GM12891 (cell line): Measurements from ENCODE around the gene SLC5A4.

Source experiments
- DNase-seq: peaks from one replicate; pipeline ENCODE4 v3.0.0; 2011; ENCODE audit warnings: low spot score; ENCODE audit not compliant: insufficient read length
- FAIRE-seq: peaks from 2 replicates; lab custom pipeline; 2011; peaks lifted over from hg19 to GRCh38; lab: Jason Lieb, UNC
- PAX5 ChIP-seq: IDR thresholded peaks from 2 replicates; pipeline ENCODE4 v1.6.1; 2011; ENCODE audit warnings: low read length, moderate library complexity, mild to moderate bottlenecking; ENCODE audit not compliant: insufficient read depth, severe bottlenecking
- POLR2A ChIP-seq: IDR thresholded peaks from 2 replicates; pipeline ENCODE4 v1.6.1; 2011; ENCODE audit warnings: low read depth, low read length, control low read depth
- POLR2AphosphoS5 ChIP-seq: IDR thresholded peaks from 2 replicates; pipeline ENCODE4 v1.6.1; 2011; ENCODE audit warnings: low read depth, low read length, control low read depth
- POU2F2 ChIP-seq: IDR thresholded peaks from 2 replicates; pipeline ENCODE4 v1.6.1; 2011; ENCODE audit warnings: low read depth, mild to moderate bottlenecking, control low read depth, low read length, moderate library complexity
- SPI1 ChIP-seq: IDR thresholded peaks from 2 replicates; pipeline ENCODE4 v1.6.1; 2011; ENCODE audit warnings: low read depth, low read length, control low read depth
- TAF1 ChIP-seq: IDR thresholded peaks from 2 replicates; pipeline ENCODE4 v1.6.1; 2011; ENCODE audit warnings: low read depth, low read length, control low read depth

The SLC5A4 gene

DNA sequence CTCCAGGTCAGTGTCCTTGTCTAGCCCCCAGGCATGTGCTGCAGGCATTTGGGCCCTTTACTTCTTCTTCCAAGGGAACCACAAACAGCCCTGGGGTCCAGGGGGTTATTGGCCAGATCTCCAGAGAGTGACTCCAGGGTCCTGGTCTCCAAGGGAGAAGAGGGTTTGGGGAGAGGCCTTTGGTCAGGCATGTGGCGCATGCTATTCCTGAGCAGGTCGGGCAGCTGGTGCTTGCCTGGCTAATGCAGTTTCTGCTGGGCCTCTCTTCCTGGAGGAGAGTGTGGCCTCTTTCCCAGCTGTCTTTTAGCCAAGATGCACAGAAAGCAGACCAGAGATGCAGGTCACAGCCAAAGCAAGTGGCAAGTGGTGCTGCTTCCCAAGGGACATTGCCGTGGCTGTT is 46.5 kb downstream of the SLC5A4 start:
- no peak for TF ChIP-seq TAF1
- no peak for TF ChIP-seq SPI1
- TF ChIP-seq POU2F2, result no peak
- TF ChIP-seq PAX5, result no peak
- no peak for TF ChIP-seq POLR2AphosphoS5
- TF ChIP-seq POLR2A, result no peak
- no peak for DNase-seq
- no peak for FAIRE-seq

DNA sequence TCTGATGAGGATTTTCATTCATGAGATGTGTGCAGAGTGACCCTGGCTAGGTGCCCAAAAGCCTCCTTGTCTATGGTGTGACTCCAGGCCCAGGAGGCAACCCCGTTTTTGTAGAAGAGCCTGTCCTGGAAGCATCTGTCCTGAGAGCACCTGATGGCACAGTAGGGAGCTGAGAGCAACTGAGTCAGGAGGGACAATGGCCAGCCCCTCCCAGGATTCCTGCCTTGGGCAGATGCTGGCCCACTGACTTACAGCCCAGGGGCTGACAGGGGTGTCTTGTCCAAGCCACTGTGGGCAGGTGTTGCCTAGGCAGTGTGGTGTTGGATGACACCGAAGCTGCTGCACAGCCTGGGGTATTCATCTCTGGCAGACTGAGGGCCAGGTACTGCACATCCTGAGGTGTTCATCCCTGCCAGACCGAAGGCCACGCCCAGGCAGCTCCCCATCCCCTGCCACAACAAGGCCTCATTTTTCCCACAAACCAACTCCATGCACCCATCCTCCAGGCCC is 47.1 kb downstream of the SLC5A4 start:
- DNase-seq, result no peak
- FAIRE-seq, result no peak
- TF ChIP-seq POU2F2, result no peak
- TF ChIP-seq POLR2A, result no peak

DNA sequence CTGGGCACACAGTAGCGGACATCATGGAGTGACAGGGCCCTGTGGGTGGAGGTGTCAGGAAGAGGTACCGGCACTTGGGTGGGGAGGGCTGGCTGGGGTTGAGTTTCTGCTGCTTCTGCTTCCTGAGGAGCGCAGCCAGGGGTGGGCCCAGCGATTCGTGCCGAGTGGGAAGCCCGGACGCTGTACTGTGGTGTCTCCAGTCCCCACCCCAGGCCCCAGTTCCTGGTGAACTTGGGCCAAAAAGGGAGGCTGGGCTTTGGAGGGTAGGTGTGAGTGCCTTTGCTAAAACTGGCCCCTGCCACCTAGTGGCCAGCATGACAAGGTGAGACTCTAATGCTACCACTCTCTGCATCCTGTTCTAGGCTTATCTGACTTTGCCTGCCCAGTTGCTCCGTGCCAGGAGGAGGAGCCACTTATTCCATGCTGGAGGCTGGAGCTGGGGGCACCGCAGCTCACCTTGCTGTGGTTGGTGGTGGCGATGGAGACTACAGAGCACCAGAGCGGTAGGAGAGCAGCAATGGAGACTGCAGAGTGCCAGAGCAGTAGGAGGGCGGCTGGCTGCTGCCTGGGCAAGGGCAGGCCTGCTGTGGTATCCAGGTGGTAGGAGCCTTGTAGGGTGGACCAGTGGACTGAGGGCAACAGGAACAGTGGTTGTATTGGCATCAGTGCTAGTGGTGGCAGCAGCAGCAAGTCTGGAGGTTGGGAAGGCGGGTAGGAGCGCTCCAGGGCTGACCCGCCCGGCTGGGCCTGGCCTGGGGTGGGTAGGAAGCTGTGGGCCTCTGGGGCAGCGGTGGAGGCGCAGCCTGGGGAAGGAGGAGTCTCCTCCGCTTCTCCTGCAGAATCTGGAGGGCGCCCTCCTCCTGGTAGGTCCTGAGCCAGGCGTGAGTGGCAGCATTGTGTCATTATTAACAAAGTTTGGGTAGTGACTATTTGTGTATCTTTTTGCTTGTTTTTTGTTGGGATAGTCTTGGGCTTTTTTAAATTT is 48.1 kb downstream of the SLC5A4 start:
- peak; percentile 72 for FAIRE-seq
- DNase-seq, result no peak
- no peak for TF ChIP-seq TAF1
- no peak for TF ChIP-seq POU2F2
- no peak for TF ChIP-seq SPI1
- no peak for TF ChIP-seq POLR2A
- TF ChIP-seq POLR2AphosphoS5, result no peak
- TF ChIP-seq PAX5, result no peak

- DNase-seq (no peak), FAIRE-seq (no peak)
- TF ChIP-seq PAX5 (no peak), POLR2A (no peak)
These were observed 49.0 kb downstream of the SLC5A4 start for GRCh38 chr22:32205974-32206773.

DNA sequence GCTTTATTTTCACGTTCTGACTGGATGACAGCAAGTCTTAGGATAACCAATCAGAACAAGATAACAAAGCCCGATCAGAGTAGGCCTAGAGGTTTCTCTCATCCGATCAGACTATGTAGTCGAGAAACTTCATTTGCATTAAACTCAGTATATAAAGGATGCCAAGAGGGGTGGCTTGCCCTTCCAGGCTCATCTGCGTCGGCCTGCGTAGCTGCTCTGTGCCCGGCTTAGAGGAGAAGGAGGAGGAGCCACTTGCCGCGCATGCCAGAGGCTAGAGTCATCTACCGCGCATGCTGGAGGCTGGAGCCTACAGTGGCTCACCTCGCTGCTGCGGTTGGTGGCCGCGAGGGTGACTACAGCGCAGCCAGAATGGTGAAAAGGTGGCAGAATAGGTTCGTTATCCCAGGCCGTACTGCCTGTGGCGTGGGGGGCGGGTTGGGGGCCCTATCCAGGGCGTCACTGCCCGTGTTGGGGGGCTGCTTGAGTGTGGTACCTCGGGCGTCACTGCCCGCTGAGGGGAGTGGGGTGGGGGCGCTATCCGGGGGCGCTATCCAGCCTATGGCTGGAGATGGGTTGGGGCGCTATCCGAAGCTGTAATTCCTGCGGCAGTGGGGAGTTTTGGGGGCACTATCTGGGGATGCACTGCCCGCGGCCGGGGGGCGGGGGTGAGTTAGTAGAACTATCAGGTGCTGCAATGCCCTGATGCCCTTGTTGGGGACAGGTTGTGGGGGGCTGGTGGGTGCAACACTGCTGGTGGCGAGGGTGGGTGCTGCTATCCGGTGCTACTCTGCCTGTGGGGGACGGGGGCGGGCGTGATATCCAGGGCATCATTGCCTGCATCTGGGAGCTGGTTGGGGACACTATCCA is 50.1 kb downstream of the SLC5A4 start, which contains the start of gene RFPL2:
RFPL2 (minus strand) TSS at position 218 of the 867 bp plus-strand sequence. CDS start 2,622 bp downstream, outside the sequence.
- FAIRE-seq (no peak), DNase-seq (no peak)
- TF ChIP-seq POU2F2 (no peak), SPI1 (no peak), TAF1 (no peak), POLR2AphosphoS5 (no peak), PAX5 (no peak), POLR2A (no peak)

- FAIRE-seq (no peak), DNase-seq (no peak)
- no peak for TF ChIP-seq POLR2A
- no peak for TF ChIP-seq POU2F2
- TF ChIP-seq POLR2AphosphoS5, result no peak
- TF ChIP-seq SPI1, result no peak
- no peak for TF ChIP-seq PAX5
- no peak for TF ChIP-seq TAF1
These were observed 50.9 kb downstream of the SLC5A4 start for GRCh38 chr22:32204040-32204855.

- TF ChIP-seq POLR2A, result no peak
- no peak for FAIRE-seq
- no peak for DNase-seq
These were observed 51.7 kb downstream of the SLC5A4 start for GRCh38 chr22:32203181-32204039.

DNA sequence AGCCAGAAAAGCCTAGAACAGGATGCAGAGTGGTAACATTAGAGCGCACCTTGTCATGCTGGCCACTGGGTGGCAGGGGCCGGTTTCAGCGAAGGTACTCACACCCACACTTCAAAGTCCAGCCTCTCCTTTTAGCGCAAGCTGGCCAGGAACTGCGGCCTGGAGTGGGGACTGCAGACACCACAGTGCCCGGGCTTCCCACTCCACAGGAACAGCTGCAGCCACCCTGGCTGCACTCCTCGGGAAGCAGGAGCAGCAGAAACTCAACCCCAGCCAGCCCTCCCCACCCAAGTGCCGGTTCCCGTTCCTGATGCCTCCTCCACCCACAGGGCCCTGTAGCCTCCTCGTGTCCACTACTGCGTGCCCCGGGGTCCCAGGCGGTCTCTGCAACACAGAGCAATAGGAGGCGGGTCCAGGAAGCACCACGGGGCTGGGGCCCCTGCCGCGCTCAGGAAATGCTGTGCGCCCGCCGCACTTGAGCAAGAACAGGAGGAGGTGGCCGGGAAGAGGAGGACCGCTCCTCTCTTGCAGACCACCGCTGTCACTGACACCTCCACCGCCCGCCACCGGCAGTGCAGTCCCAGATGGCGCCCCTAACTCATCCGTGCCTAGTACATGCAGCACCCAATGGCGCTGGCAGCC is 52.5 kb downstream of the SLC5A4 start:
- no peak for TF ChIP-seq POLR2AphosphoS5
- no peak for TF ChIP-seq TAF1
- no peak for TF ChIP-seq PAX5
- TF ChIP-seq POLR2A, result no peak
- no peak for TF ChIP-seq SPI1
- no peak for TF ChIP-seq POU2F2
- no peak for DNase-seq
- peak; percentile 89 for FAIRE-seq
